Stimulated activated CD4-positive, alpha-beta T cell treated with anti-CD3 and anti-CD28 coated beads, TNF-alpha, amount 100 ng/mL, for 24 hours (primary cell): ENCODE measurements around the gene CLEC4C.

Experiments used
- DNase-seq, 3 experiments: peaks; one replicate each; pipeline ENCODE4 v3.0.0-alpha.2; 2020; ENCODE audit warnings: low read depth in 3 of 3

The CLEC4C gene

DNA sequence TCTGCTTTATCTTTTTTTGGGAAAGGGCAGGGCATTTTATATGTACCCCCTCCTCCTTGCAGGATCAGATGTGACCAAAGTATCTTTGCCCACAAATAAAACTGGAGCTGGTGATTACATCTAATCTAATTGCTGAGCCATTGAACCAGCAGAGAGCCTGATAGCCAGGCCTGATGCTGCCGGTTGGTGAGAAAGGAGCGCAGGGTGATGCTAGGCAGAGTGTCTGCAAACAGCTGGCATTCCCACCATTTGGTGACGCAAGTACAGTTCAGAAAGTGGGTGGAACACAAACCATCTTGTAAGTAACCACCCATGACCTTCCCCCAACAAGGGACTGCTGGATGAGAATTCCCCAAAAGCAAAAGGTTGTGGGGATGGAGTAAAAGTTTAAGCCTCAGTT, 23.2 kb downstream of the CLEC4C start:
- no peak for DNase-seq

DNA sequence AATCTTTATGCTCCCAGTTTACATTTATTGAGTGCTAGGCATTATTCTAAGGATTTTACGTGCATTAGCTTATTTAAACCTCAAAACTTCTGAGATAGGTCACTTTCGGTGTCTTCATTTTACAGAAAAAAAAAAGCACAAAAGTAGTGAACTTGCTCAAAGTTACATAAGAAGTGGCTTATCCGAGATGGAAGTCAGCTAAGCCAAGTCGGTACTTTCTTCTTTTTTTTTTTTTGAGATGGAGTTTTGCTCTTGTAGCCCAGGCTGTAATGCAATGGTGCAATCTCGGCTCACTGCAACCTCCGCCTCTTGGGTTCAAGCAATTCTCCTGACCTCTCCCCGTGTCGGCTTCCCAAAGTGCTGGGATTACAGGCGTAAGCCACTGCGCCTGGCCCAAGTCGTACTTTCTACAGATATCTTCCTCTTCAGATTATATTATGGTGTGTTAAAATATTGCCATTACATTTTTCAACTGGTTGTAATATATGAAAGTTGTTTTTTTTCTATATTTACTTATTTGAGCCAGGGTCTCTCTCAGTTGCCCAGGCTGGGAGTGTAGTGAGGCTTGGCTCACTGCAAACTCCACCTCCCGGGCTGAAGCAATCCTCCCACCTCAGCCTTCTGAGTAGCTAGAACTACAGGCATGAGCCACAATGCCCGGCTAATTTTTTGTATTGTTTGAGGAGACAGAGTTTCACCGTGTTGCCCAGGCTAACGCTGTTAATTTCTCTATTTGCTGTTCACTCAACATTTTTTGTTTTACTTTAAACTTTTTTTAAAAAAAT, 27.0 kb downstream of the CLEC4C start:
- DNase-seq: no peak

DNA sequence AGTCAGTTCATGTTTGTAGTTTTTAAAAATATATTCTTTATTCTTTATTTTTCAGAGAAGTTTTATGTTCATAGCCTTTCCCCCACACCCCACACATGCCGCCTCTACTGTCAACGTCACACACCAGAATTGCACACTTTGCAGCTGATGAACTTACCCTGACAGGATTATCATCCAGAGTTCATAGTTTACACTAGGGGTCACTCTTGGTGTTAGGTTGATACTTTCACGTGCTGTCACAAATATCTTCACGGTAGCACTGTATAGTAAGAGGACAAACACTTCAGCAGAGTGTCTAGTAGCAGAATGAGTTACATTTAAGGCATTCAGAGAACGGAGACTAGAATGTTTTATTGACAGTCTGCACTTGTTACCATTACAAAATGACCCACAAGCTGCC, 30.8 kb downstream of the CLEC4C start:
- no peak for DNase-seq

DNA sequence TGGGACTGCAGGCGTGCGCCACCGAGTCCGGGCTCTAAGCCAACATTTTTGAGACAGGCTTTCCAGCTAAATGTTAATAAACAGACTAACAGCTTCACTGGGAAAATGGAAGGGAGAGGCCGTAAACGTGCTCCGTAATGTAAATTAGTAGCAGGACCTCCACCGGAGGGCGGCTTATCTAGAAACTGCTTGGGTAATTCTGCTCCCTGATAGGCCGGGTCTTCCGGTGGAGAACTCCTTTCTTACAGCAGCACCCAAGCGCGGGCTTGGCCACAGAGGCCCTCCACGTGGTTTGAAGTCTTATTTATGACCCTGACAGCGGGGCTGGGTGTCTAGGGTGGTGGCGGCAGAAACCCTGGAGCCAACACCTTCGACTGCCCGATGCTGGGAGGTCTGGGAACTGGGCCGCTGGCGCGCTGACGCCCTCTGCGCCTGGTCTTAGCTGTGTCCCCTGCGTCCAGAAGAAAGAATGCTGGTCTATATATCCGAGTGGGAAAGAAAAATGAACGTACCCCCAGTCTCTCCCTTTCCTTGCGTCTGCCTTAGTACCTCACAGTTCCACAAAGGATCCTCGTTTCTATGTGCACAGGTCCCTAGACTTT, 34.2 kb downstream of the CLEC4C start:
- no peak for DNase-seq

DNA sequence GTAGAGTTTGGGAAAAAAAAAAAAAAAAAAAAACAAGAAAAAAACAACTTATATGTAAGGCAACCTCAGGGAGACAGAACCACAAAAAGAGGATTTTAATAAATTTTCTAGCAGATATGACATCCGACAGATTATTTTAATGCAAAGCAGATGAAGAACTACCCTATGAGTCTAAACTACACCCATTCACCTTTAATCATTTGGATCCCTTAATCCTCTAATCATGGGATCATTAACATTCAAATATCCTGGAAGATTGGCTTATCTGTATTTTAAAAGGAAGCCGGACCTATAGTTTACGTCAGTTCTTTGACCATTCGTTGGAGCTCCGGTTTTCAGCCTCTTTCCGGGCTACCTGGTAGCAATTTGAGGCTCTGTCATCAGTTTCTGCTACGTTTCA, 36.0 kb downstream of the CLEC4C start, which contains the start of gene DPPA3:
Gene DPPA3, plus strand, starts transcription at position 301 of the 400 bp plus-strand sequence. CDS start 138 bp downstream, outside the sequence.
- no peak for DNase-seq

DNA sequence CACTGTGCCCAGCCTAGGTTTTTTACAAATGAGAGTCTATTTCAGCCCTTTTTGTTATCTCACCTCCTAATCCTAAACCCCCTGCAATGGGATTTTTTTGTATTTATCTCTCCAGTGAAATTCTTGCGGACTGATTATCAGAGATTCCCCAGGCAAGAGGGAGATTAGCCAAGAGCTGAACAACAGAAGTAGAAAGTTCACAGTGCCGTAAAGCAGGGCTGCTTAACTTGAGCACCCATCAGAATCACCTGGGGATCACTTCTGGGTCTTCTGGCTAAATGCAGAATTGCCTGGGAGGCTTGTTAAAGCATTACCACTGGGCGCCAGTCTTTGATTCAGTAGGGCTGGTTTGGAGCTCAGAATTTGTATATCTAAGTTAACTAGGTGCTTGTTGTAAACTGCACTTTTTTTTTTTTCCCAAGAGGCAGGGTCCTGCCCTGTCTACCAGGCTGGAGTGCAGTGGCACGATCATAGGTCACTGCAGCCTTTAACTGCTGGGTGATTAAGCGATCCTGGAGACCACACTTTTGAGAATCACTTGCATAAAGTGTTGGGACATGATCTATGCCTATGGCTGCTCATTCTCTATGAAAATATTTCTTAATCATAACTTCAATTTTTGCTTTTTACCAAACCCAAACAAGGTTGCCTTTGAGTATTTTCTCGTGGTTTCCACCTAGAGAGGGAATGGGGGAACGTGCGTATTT, 37.1 kb downstream of the CLEC4C start:
- no peak for DNase-seq

DNA sequence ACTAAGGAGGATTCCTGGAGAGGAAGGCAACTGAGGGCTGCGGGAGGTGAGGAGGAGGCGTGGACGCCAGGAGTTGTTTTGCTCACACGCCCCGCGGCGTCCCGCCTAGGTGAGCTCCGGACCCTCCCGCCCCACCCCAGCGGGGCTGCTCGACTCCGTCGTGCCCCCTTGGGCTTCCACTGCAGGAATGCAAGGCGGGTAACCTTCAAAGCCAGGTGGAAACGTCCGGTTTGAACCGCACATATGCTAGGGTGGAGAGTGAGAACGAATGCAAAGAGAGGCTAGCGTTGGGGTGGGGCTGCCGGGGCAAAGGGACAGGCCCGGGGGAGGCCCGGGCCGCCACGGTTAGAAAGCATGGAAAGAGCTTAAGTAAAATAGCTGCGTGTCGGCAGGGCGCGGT, 41.3 kb downstream of the CLEC4C start:
- no peak for DNase-seq

DNA sequence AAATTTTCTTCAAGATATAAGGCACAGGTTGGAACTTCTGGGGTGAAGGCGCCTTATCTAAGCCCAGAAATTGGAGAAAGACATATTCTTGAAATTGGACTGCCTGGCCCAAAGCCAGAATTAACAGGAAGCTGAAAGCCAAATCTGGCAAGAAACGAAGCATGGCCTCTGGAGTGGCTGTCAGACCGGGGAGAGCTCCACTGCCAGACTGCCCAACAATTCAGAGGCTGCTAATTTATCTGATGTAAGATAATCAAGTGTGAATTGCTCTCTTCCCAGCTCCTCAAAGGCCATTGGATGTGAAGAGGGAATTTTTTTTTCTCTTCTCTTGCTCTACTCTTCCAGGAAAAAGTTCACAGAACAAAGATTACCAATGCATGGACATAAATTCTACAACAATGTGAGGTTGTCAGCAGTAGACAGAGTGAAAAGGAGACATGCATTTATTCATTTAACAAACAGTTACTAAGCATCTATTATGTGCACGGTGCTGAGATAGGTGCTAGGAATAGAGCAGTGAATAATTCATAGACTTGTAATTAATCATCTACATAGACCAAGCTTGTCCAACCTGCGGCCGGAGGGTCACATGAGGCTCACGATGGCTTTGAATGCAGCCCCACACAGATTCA, 51.5 kb downstream of the CLEC4C start, which contains the start of gene GDF3:
Gene GDF3, minus strand, starts transcription at position 210 of the 632 bp plus-strand sequence. Its CDS starts 47 bp downstream, at position 163.
- DNase-seq: no peak

DNA sequence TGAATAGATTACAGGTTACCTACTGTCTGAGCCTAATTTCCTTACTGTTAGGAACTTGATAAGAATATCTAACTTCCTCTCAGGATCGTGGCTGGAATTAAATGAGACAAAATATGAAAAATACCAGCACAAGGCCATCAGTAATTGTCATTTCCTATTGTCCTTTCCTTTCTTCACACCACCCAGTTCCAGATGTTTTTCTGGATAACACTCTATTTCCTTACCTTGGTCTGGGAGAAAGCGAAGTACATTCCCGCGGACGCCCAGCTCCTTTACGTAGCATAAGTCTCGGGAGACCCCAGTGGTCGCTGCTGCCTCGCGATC, 52.0 kb downstream of the CLEC4C start:
- no peak for DNase-seq

DNA sequence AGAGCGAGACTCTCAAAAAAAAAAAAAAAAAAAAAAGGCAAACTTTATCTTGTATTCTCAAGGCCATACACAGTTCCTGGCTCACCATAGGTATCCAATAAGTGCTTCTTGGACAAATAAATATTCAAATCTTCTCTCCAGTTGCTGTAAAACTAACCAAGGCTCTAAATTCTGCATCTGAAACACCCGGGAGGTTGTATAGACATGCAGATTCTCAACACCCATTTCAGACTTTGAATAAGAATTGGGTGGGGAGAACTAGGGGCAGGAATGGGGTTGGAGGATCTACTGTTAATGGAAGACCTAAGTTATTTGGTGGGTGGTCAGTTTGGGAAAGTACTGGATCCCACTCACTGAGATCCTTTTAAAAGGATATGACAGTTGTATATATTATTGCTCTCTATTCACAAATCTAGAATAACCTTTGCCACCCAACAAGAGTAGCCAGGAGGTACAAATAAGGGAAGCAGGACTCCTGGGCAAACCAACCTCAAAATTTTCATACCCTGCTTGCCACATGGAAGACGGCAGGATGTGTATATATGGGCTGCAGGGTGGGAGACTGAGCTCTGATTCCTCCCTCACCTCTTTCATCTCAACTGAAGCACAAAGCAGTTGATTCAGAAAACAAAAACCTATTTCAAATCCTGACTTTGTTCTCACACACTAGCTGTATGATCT, 52.5 kb downstream of the CLEC4C start:
- DNase-seq: no peak

DNA sequence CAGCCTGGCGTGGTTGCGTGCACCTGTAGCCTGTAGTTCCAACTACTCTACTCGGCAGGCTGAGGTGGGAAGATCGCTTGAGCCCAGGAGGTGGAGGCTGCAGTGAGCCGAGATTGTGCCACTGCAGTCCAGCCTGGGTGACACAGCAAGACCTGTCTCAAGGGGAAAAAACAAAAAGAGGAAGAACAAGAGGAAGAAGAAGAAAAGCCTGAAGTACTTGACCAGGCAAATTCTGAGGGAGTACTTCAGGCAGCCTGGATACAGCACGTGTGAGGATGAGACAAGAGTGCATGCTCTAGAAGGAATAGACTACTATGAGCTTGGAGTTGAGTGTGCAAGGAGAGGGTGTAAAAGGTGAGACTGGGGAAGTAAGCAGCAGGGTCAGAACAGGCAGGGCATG, 53.4 kb downstream of the CLEC4C start:
- no peak for DNase-seq

DNA sequence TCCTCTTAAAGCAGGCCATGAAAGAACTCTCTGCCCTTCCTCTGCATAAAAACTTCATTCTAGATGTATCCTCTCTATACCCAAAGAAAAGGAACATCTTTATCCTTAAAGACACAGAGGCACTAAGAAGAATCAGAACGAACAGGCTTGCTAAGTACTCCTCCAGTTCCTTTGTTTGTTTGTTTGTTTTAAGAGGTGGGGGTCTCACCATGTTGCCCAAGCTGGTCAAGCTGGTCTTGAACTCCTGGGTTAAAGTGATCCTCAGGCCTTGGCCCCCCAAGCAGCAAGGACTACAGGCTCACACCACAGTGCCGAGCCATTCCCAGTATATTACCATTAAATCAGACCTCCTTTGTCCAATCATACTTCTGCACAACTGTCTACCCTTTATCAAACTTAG, 65.6 kb downstream of the CLEC4C start:
- no peak for DNase-seq
